ENCODE measurements around the gene PLCH2.

The PLCH2 gene

GRCh38 chr1:2446394-2446793 is 29.7 kb upstream of the PLCH2 start:
- TF ChIP-seq, protein P1, sequence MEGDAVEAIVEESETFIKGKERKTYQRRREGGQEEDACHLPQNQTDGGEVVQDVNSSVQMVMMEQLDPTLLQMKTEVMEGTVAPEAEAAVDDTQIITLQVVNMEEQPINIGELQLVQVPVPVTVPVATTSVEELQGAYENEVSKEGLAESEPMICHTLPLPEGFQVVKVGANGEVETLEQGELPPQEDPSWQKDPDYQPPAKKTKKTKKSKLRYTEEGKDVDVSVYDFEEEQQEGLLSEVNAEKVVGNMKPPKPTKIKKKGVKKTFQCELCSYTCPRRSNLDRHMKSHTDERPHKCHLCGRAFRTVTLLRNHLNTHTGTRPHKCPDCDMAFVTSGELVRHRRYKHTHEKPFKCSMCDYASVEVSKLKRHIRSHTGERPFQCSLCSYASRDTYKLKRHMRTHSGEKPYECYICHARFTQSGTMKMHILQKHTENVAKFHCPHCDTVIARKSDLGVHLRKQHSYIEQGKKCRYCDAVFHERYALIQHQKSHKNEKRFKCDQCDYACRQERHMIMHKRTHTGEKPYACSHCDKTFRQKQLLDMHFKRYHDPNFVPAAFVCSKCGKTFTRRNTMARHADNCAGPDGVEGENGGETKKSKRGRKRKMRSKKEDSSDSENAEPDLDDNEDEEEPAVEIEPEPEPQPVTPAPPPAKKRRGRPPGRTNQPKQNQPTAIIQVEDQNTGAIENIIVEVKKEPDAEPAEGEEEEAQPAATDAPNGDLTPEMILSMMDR (IDR thresholded peaks at IDR 0.05; ENCODE audit: extremely low read depth, insufficient read depth, missing control alignments), result no peak
- in situ Hi-C loops (cut with MboI; ENCODE audit: low pct_unique_long_range_greater_than_20kb, low sequenced_read_pairs, unreplicated experiment), result no loop called here
- DNase-seq (ENCODE audit: low spot score), result no peak

GRCh38 chr1:2446861-2447260 is 29.2 kb upstream of the PLCH2 start:
- DNase-seq (ENCODE audit: low spot score), result no peak
- in situ Hi-C loops (cut with MboI; ENCODE audit: low pct_unique_long_range_greater_than_20kb, low sequenced_read_pairs, unreplicated experiment), result no loop called here
- TF ChIP-seq, protein P1 (IDR thresholded peaks at IDR 0.05; ENCODE audit: extremely low read depth, insufficient read depth, missing control alignments), result no peak

DNA sequence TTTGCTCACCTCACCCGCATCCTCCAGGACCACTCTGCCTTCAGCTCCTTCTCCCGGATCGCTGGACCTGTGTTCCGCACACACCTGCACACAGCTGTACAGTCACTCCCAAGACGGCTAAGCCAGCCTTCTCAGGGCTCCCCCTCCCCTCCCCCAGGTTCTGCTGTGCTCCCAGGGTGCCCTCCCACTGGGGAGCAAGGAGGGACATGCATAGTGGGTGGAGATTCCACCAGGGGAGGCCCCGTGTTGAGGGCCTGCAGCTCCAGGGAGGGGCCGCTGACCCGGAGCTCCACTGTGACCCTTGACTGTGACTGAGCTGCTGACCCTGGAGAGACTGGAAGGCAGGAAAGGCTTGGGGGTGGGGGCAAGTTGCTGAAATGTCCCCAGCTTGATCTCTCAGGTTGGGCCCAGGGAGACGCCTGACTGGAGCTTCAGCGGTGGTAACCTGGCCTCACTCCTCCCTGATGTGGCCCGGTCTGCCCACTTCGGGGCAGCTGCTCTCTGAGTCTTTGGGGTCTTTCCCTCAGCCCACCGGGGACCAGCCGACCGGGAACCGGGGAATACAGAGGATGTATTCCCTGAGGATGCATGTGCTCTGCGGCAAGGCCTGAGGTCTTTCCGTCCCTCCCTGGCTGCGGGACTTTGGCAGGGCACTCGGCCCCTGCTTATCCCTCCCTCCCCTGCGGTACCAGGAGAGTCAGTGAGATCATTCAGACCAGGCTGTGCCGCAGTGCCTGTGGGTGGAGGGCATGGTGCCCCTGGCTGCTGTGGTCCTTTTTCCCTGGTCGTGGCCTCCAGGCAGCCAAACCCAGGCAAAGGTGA is 28.6 kb upstream of the PLCH2 start:
- in situ Hi-C loops (cut with MboI; ENCODE audit: low pct_unique_long_range_greater_than_20kb, low sequenced_read_pairs, unreplicated experiment), result no loop called here
- DNase-seq (ENCODE audit: low spot score), result no peak
- TF ChIP-seq, protein P1 (IDR thresholded peaks at IDR 0.05; ENCODE audit: extremely low read depth, insufficient read depth, missing control alignments), result no peak

GRCh38 chr1:2448098-2448445 is 28.0 kb upstream of the PLCH2 start:
- in situ Hi-C loops (cut with MboI; ENCODE audit: low pct_unique_long_range_greater_than_20kb, low sequenced_read_pairs, unreplicated experiment), result no loop called here
- TF ChIP-seq, protein P1 (IDR thresholded peaks at IDR 0.05; ENCODE audit: extremely low read depth, insufficient read depth, missing control alignments), result no peak
- no peak for DNase-seq (ENCODE audit: low spot score)

DNA sequence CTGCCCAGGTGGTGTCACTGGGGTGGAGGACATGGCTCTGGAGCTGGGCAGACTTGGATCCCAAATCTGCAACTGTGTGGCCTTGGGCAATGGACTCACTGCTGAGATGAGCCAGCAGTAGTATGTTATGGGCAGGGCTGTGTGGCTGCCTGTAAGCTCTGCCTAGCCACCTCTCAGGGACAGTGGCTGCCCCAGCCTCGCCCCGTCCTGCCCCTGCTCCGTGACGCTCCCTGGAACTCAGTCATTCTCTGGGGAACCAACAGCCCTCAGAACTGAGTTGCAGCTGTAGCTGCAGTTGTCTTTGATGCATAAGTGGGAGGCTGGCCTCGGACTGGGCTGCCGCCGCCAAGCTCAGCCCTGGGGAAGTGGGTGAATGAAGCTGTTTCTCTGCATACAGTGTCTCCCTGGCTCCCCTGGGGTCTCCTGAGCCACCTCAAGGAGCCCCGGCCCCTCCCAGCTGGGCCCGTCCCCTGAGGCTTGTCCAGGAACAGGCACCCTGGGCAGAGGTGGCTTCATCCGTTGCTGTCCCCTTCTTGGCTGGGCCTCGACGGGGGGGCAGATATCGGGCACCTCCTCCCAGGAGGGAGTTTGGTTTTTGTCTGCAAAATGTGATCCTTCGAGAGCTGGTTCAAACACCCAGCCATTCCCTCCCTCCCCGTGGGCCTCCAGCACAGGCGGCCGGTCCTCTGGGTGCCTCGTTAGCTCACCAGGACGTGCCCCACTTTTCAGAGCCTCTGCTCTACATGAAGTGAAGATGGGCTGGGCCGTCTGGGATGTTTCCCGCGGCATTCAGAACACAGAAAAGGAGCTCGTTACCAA is 26.2 kb upstream of the PLCH2 start:
- TF ChIP-seq, protein P1 (IDR thresholded peaks at IDR 0.05; ENCODE audit: extremely low read depth, insufficient read depth, missing control alignments), result no peak
- peak; percentile 62 for DNase-seq (ENCODE audit: low spot score)
- in situ Hi-C loops (cut with MboI; ENCODE audit: low pct_unique_long_range_greater_than_20kb, low sequenced_read_pairs, unreplicated experiment), result no loop called here

GRCh38 chr1:2451741-2452140 is 24.3 kb upstream of the PLCH2 start:
- no peak for DNase-seq (ENCODE audit: low spot score)
- TF ChIP-seq, protein P1 (IDR thresholded peaks at IDR 0.05; ENCODE audit: extremely low read depth, insufficient read depth, missing control alignments), result no peak
- in situ Hi-C loops (cut with MboI; ENCODE audit: low pct_unique_long_range_greater_than_20kb, low sequenced_read_pairs, unreplicated experiment), result no loop called here

Data from GM13977 (cell line).